Right kidney (tissue), 1 donor: ENCODE measurements around the gene RNU7-1.

ENCODE experiments used
- DNase-seq: peaks from one replicate; pipeline ENCODE4 v3.0.0-alpha.2; 2016

RNU7-1 gene

DNA sequence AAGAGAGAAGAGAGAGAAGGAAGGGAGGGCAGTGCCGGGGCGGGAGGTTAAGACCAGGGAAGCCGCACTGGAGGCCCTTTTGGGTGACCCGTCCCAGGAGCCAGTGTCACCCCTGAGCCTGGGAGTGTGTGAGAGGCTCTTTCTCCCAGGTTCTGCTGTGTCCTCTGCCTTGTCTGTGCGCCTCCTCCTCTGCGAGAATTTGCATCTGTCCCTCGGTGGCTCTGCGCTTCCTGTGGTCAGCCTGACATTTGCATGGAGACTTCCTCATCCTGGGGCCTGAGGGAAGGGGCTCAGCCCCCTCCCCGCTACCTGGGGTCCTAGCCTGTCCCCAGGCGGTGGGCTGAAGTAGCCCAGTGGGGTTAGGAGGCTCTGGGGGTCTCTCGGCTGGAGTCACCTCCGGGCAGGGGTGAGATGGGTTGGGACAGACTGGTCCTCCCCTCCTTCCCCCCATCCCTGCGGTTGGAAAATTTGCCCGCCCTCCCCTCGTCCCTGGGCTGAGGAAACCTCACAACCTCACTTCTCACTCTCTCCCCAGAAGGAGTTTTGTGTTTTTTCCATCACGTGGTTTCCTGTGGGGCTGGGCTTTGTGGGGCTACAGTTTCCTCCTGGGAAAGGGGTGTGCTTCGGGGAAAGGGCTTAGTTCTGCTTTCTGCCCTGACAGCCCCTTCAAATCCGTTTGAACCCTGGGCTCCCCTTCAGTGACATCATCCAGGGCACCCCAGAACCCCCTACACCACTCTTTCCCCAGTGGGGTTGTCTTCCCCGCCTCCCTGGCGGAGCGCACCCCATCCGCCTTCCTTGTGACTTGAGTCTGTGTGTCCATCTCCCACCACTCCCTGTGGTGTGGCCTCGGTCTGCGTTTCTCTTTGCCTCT is 10.1 kb downstream of the RNU7-1 start:
- no peak for DNase-seq

DNA sequence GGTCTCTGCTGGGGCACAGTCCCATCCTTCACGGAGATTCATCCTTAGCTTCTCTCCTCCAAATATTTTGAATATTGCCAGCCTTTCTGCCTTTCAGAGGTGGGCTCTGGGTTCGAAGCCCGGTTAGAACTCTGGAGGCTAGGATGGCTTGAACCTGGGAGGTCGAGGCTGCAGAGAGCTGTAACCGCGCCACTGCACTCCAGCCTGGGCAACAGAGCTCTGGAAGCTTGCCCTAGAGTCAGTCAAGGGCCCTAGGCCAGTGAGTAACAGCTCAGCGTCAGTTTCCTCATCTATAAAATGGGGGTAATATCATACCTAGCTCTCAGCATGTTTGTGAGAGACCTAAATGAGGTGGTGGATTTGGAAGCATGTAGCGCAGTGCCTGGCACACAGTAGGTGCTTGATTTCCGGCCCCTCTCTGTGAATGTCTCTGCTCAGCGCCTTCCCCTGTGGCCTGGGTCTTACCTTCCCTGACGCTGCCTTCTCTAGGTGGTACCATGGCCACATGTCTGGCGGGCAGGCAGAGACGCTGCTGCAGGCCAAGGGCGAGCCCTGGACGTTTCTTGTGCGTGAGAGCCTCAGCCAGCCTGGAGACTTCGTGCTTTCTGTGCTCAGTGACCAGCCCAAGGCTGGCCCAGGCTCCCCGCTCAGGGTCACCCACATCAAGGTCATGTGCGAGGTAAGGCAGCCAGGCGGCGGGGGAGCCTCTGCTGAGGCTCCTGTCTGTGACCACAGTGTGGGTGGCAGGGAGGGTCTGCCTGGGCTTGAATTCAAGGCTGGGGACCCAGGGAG is 10.9 kb downstream of the RNU7-1 start:
- DNase-seq: no peak

DNA sequence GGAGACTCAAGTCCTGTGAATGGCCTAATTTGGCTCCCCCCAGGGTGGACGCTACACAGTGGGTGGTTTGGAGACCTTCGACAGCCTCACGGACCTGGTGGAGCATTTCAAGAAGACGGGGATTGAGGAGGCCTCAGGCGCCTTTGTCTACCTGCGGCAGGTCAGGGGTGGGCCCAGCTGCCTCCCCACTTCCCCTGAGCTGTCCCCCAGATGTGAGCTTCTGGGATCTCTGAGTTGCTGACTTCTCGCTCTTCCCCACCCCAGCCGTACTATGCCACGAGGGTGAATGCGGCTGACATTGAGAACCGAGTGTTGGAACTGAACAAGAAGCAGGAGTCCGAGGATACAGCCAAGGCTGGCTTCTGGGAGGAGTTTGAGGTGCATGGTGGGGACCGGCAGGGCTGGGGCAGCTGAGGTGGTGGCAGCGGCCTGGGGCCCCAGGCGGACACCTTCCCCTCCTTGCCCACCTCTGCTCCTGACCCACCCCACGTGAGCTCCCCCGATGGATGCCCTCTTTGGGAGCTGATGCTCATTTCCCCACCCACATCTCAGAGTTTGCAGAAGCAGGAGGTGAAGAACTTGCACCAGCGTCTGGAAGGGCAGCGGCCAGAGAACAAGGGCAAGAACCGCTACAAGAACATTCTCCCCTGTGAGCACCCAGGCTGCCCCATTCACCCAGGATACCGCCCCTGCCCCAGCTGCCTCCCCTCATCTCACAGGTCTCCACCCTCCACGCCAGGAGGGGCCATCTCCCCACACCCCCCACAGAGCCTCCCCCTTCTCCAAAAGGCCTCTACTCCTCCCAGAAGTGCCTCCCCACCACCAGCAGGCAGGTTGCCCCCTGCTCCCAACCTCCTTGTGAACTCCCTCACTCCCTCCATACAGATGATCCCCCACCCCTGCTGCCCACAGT is 11.7 kb downstream of the RNU7-1 start:
- no peak for DNase-seq

DNA sequence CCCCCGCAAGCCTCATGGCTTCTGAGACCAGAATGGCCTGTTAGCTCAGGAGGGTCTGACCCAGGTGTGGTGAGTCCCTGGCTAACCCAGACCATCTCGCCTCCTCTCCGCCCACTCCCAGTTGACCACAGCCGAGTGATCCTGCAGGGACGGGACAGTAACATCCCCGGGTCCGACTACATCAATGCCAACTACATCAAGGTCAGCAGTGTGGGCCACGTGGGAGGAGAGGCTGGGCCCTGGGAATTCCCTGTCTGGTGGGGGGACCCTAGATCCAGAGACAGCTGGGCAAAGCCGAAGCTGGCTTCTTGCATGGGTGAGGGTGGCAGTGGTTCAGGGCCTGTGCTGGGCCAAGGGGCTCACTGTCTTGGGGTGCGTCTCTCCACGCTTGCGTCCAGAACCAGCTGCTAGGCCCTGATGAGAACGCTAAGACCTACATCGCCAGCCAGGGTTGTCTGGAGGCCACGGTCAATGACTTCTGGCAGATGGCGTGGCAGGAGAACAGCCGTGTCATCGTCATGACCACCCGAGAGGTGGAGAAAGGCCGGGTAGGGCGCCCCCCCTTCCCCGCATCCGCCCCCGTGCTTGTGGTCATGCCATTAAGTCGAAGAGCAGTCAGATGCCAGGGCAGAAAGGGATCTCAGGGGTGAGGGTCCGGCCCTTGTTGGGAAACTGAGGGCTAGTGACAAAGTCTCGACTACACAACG is 12.6 kb downstream of the RNU7-1 start:
- no peak for DNase-seq

DNA sequence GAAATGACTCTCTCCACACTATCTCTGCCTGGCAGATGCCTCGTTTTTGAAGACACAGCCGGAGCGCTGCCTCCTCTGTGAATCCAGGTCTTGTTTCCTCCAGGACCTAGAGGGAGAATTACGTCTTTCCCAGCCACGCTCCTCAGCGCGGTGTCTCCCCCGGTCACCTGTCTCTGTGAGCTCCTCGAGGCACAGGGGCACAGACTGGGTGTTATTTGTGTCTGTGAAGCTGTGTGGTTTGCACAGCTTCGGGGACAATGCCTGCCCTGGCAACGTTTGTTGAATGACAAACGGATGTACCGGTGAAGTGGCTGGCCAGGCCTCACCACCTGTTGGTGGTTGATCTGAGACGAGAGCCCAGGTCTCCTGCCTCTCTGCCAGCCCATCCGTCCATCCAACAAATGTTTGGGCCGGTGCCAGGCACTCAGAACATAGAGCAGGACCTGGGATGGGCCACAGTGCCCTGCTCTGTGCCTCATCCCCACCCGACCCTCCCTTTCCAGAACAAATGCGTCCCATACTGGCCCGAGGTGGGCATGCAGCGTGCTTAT is 13.6 kb downstream of the RNU7-1 start:
- no peak for DNase-seq

DNA sequence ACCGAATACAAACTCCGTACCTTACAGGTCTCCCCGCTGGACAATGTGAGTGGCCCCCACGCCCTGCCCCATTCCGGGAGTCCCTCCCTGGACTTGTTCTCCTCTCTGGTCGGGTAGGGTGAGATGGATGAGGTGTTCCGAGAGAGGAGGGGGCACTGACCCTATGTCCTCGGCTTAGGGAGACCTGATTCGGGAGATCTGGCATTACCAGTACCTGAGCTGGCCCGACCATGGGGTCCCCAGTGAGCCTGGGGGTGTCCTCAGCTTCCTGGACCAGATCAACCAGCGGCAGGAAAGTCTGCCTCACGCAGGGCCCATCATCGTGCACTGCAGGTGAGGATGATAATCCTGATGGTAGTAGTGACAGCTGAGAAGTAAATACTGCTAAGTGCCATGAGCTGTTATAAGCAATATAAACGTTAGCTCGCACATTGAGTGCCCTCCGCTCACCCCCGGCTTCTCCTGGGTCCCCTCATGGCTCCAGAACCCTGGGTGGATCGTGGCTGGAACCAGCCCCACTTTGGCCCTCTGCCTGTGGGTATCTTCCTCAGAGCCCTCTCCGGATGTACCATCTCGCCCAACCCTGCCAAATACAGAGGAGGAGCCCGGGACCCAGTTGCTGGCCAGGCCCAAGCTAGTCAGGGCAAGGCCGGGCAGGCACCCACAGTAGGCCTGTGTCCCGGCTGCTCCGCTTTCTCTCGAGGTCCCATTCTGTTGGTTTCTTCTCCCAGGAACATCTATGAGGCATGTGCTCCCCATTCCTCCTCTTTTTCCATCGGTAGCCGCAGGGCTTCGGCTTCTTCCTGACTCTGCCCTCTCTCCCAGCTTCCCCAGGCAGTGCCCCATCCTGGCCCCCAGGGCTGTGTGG is 14.4 kb downstream of the RNU7-1 start:
- no peak for DNase-seq

DNA sequence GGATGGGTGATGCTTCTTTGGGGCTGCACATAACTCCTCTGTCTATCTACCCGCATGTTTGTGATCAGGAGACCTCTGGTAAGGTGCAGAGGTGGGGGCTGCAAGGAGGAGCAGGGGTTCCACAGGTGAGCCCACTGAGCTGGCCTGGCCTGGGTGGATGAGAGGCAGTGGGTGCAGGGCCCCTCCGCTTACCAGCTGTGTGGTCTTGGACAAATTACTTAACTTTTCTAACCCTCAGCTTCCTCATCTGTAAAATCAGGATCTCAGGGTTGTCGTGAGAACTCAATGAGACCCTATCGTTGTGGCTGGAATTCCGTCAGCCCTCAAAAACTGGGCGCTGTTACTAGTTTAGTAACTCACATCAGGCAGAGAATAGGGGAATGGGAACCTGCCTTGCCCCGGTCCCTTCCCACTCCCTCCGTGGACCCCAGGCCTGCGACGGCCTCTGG is 15.0 kb downstream of the RNU7-1 start:
- no peak for DNase-seq

DNA sequence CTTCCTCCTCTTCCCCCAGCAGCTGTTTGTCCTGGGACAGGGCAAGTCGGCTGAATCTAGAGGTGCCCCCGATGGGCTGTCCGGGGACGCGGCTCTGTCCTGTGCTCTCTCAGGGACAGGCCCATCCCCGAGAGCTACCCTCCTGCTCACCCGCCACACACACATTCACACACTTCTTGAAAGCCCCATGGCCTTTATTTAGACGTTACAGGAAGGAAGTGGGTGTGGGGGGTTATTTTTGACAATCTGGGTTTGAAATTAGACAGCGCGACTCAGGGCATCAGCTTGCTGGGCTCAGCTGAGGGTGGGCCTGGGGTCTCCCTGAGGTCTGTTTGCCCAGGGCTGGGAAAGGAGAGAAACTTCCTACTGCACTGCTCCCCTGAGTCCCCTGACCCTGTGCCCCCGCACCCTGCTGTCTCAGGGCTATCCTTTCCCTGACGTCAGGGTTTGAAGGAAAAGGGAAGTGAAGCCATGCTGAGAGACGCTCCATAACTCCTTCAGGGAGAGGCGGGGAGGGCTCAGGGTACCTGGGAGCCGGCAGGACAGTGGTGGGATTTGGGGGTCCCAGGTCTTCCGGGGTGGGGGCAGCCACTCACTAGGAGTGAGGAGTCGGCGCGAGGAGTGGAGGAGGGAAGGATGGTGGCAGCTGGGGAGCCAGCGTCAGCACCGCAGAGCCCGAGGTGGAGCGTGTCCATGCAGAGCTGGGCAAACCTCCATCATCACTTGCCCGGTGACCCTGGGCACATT is 15.6 kb downstream of the RNU7-1 start:
- no peak for DNase-seq

DNA sequence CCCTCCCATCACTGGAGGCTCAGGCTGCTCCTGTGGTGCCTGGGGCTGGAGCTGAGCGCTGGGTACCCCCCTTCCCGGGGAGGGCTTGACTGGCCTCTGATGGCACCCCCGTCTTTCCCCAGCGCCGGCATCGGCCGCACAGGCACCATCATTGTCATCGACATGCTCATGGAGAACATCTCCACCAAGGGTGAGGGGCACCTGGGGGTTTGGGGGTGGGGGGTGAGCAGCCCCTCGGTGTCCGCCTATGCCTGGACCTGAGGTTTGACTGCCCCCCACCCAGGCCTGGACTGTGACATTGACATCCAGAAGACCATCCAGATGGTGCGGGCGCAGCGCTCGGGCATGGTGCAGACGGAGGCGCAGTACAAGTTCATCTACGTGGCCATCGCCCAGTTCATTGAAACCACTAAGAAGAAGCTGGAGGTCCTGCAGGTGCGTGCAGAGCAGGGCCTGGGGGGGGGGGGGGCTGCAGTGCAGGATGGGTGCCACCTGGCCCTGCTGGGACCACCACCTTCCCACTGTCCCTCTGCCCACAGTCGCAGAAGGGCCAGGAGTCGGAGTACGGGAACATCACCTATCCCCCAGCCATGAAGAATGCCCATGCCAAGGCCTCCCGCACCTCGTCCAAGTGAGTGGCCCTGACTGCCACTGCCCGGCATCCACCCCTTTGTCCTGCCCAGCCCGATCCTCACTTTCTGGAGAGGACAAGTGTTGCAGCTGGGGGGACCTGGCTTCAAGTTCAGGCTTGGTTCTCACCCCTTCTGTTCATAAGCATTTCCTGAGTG is 16.4 kb downstream of the RNU7-1 start:
- no peak for DNase-seq

DNA sequence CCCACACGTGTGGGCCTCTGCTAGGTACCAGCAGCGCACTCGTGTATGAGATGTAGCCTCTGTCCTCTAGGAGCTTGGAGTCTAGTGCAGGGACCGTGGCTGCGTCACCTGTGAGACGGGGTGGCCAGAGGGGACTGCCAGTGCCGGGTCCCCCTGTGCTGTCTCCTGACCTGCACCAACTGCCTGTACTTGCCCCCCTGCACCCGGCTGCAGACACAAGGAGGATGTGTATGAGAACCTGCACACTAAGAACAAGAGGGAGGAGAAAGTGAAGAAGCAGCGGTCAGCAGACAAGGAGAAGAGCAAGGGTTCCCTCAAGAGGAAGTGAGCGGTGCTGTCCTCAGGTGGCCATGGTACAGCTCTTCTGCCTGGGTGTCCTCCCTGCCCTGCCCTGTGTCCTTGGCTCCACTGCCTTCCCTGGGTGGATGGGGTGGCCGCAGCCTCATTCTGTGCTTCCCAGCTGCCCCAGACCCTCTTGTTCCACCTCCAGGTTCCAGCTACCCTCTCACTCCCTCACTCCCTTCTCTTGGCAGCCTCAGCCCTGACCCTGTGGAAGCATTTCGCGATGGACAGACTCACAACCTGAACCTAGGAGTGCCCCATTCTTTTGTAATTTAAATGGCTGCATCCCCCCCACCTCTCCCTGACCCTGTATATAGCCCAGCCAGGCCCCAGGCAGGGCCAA is 17.1 kb downstream of the RNU7-1 start:
- no peak for DNase-seq

DNA sequence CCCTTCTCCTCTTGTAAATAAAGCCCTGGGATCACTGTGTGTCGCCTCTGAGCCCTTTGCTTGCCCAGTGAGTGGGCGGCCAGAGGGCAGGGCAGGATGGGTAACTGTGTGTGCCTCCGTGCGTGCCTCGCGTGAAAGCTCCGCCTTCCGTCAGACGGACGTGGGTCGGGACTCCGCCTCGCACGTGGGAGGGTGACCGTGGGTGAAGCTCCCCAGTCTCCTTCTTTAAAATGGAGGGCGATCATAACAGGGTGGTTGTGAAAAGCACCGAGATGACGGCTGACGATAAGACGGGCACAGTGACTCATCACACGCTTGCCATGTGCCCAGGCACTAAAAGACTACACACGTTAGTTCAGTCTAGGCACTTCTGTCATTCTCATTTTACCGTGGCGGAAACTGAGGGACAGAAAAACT is 17.7 kb downstream of the RNU7-1 start:
- no peak for DNase-seq

DNA sequence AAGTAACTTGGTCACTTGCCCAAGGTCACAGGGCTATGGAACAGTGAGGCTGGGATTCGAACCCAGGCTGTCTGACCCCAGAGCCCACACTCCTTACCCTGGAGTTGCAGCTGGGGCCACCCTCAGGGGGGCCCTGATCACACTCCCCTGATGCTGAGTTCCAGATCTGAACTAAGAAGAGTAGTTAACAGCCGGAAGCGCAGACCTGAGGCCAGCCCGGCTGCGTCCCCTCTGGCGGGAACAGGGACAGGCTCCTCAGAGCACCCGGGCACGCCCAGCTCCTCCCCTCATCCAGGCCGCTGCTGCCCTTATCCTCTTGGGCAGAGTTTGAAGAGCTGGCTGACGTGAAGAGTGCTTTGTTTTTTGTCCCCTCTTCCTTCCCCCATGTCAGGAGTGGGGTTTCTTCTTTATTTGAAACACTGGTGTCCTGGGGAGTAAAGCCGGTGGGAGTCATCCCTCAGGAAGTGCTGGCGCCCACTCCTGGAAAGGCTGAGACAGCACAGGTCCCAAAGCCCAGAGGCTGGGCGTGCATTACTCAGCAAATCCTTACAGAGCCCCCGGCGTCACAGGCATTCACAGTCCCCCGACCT is 18.2 kb downstream of the RNU7-1 start:
- peak; percentile 83 for DNase-seq

DNA sequence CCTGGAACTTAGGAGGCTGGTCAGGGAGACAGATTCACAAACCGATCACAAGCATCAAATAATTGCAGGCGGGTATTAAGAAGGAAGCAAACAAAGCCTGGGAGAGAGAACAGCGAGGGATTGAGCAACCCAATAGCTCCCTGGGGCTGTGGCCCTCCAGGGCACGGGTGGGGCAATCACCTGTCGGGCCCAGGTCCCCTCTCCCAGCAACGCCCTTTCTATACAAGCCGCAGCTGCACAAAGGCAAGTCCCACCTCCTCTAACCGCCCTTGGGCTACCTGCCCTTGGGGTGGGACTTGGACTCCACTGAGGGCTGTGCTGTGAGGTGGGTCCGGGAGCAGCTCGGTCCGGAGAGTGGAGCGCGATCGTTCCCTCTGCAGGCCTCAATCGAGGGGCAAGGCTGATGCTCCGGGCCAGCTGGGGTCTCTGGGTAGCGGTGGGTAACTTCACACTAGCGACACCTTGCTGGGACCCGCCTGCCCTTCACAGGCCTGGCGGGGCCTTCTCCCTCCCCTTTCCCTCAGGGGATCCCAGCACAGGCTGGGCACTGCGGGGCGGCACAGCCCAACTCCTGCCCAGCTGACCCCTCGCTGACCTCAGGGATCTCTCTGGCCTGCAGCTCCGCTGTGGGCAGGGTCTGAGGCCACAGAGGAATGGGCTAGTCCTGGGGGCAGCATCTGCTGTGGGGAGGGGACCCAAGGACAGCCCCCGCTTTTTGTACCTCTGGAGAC is 18.8 kb downstream of the RNU7-1 start:
- peak; percentile 55 for DNase-seq

DNA sequence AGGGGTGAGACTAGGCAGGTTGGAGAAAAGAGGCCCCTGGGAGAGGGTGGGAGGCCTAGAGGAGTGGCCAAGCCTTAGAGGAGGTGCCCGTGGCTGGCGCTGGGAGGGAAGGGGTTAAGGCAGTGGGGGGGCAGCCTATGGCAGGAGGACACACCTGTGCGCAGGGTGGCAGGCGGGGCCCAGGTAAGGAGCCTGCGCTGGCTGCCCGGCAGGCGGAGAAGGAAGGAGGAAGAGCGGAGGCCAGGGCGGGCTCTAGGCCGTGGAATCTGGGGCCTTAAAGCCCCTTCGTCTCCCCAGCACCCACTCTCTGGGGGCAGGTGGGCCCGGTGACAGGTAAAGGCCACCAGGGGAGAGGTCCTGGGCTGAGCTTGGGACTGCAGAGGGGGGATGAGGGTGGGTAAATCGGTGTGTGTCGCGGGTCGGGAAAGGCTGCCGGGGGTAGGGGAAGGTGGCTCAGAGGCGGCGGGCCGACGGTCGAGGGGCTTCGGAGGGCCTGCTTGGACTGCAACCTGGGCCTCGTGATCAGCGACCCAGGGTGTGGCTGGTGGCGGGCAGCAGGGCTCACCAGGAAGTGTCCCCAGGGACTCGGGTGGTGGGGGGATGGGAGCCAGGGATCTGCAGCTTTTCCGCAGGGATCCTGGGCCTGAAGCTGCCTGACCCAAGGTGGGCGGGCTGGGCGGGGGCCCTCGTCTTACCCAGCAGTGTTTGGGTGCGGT is 19.6 kb downstream of the RNU7-1 start:
- DNase-seq: peak; percentile 43

DNA sequence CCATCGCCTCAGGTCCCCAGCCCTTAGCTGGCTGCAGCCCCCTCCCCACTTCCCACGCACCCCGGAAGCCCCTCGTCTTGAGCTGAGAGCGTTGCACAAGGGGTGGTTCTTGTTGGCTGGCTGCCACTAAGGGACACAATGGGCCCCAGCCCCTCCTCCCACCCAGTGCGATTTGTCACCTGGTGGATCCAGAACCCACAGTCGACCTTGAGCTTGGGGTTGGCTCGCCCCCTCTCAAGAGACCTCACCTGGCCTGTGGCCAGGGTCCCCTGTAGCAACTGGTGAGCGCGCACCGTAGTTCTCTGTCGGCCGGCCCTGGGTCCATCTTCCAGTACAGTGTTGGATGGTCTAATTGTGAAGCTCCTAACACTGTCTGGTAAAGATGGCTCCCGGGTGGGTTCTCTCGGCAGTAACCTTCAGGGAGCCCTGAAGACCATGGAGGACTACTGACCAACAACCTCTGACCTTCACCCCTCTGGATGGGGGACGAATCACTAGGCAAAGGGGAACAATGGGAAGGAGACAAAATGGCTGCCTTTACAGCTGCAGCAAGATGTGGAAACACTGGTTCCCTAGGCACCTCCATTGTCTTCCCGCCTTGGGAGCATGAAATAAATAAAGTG is 20.3 kb downstream of the RNU7-1 start:
- no peak for DNase-seq

DNA sequence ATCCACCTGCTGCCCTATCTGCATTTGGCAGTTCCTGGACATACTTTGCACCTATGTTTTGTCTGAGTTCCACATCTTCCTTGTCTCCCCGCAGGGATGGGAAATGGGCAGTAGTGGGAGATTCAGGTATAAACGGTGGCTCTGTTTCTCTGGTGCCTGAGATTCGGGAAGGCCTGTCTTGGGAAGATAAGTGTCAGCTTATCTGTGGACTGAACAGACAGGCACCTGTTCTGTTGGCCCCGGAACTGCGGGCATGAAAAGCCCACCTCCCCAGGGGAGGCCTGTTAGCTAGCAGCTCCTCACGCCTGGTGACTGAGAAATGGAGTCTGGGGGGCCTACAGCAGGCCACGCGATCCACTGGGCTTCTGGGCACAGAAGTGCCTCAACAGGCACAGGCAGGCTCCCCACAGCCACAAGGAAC is 21.0 kb downstream of the RNU7-1 start:
- DNase-seq: no peak
